ENCODE data around the gene NBPF3. TPM values are rescaled to one million over a fixed set of nuclear protein-coding genes. Genes with fewer than 3 reads are reported as not detected.

Gene NBPF3
- total RNA-seq, 1 donor from 2014 or later = 23.6 TPM

Other genes with a start within 250 kb of the NBPF3 start
- 98.7 and 115 TPM in 2 replicates for gene ECE1, start 149.7 kb upstream of the NBPF3 start, total RNA-seq
- gene ALPL, start 69.3 kb downstream of the NBPF3 start, total RNA-seq = 0.43 TPM in 1 of 2 replicates, not detected in the other
- gene RAP1GAP, start 229.2 kb downstream of the NBPF3 start, total RNA-seq = 0.94 and 2.4 TPM in 2 replicates

Measured in epithelial cell of proximal tubule (primary cell).